NCI-H446 (cell line): ENCODE results near the gene AFF3.
"Not testable (repeated sequence)": the region's sequence is repeated elsewhere in the genome, so short reads cannot be mapped to it uniquely, and the experiment has no call there.

ENCODE experiments used
- DNase-seq, 2 experiments: peaks; one replicate each; lab custom pipeline; 2025; lab: John Stamatoyannopoulos, UW

The AFF3 gene

GRCh38 chr2:99927690-99928207 is 214.6 kb downstream of the AFF3 start:
- not testable (repeated sequence) for DNase-seq

GRCh38 chr2:99926986-99927385 is 215.4 kb downstream of the AFF3 start:
- no peak for DNase-seq

GRCh38 chr2:99925960-99926359 is 216.4 kb downstream of the AFF3 start:
- DNase-seq: no peak

GRCh38 chr2:99922664-99923063 is 219.7 kb downstream of the AFF3 start:
- DNase-seq: no peak

- DNase-seq: no peak
These were observed 220.5 kb downstream of the AFF3 start for GRCh38 chr2:99921903-99922302.

- DNase-seq: no peak
These were observed 224.0 kb downstream of the AFF3 start for GRCh38 chr2:99918389-99918788.

GRCh38 chr2:99915108-99915675 is 227.2 kb downstream of the AFF3 start:
- no peak for DNase-seq

GRCh38 chr2:99911736-99912135 is 230.7 kb downstream of the AFF3 start:
- DNase-seq: no peak

GRCh38 chr2:99910902-99911301 is 231.5 kb downstream of the AFF3 start:
- DNase-seq: no peak

- no peak for DNase-seq
These were observed 236.8 kb downstream of the AFF3 start for GRCh38 chr2:99905636-99906035.

GRCh38 chr2:99905025-99905424 is 237.4 kb downstream of the AFF3 start:
- no peak for DNase-seq

GRCh38 chr2:99903981-99904380 is 238.4 kb downstream of the AFF3 start:
- DNase-seq: no peak

- DNase-seq: no peak
These were observed 241.8 kb downstream of the AFF3 start for GRCh38 chr2:99900556-99900955.

- DNase-seq: no peak
These were observed 242.5 kb downstream of the AFF3 start for GRCh38 chr2:99899882-99900281.

- no peak for DNase-seq
These were observed 243.1 kb downstream of the AFF3 start for GRCh38 chr2:99899058-99899855.

- DNase-seq: no peak
These were observed 243.9 kb downstream of the AFF3 start for GRCh38 chr2:99898336-99899048.

GRCh38 chr2:99891428-99891780 is 251.0 kb downstream of the AFF3 start:
- DNase-seq: no peak

GRCh38 chr2:99890568-99891427 is 251.6 kb downstream of the AFF3 start:
- no peak for DNase-seq

GRCh38 chr2:99888617-99889016 is 253.8 kb downstream of the AFF3 start:
- no peak for DNase-seq

- no peak for DNase-seq
These were observed 256.0 kb downstream of the AFF3 start for GRCh38 chr2:99886418-99886817.

GRCh38 chr2:99883358-99883757 is 259.0 kb downstream of the AFF3 start:
- DNase-seq: no peak
